Testis (tissue), 3 donors: ENCODE data around the gene RHOXF1. TPM values are rescaled to one million over a fixed set of nuclear protein-coding genes. Genes with fewer than 3 reads are reported as not detected.
"Not testable (repeated sequence)": the region's sequence is repeated elsewhere in the genome, so short reads cannot be mapped to it uniquely, and the experiment has no call there.

Source experiments
- DNase-seq: peaks from one replicate; pipeline ENCODE4 v3.0.0-alpha.2; 2019
- H3K27ac ChIP-seq, 2 donors: fragments of 200-600 bp; sonication (generic); one replicate each; pipeline ENCODE4 v1.5.1; 2019
- H3K27me3 ChIP-seq: fragments of 200-600 bp; sonication (generic); one replicate; pipeline ENCODE4 v1.5.1; 2019
- H3K36me3 ChIP-seq: fragments of 200-600 bp; sonication (generic); one replicate; pipeline ENCODE4 v1.5.1; 2017; ENCODE audit warnings: low read depth; ENCODE audit errors: missing control alignments
- H3K4me1 ChIP-seq: fragments of 200-600 bp; sonication (generic); one replicate; pipeline ENCODE4 v1.5.1; 2019
- H3K4me3 ChIP-seq, 2 donors: fragments of 200-600 bp; sonication (generic); one replicate each; pipeline ENCODE4 v1.5.1; 2017 to 2019
- H3K9me3 ChIP-seq: fragments of 200-600 bp; sonication (generic); one replicate; pipeline ENCODE4 v1.5.1; 2017
- CTCF ChIP-seq, 3 experiments: fragments of 450-650 bp in 2 of 3; fragments of 200-600 bp in 1 of 3; sonication (generic) in 1 of 3; IDR thresholded peaks; one replicate each; pipeline ENCODE4 v1.5.1; 2016 to 2019; ENCODE audit warnings: antibody characterized with exemption in 3 of 3, mild to moderate bottlenecking in 2 of 3, moderate library complexity in 1 of 3
- POLR2A ChIP-seq: fragments of 450-650 bp; IDR thresholded peaks from one replicate; pipeline ENCODE4 v1.6.1; 2017; ENCODE audit warnings: antibody characterized with exemption, mild to moderate bottlenecking, moderate library complexity
- WGBS, 2 donors: methylation state at CpG; one replicate each; pipeline ENCODE4 v1.1.5; 2018; 5-methylcytosine and 5-hydroxymethylcytosine counted together
- intact Hi-C: fragments of 100-400 bp; cut with DNase I; formaldehyde crosslinking; loops from one replicate; pipeline ENCODE4 v1.15.1; 2023; ENCODE audit warnings: low total_unique reads
- polyA plus RNA-seq: library from polyadenylated mRNA; stranded (reverse); fragments of 350-450 nt; fragmentation: Illumina TruSeq; extraction: RNeasy Lipid Tissue Mini Kit (QIAGEN cat#74804); gene quantifications from one replicate; pipeline ENCODE4 v1.2.3, GENCODE V29; 2014; ENCODE audit warnings: low read depth, low replicate concordance; ENCODE audit not compliant: insufficient read depth
- total RNA-seq, 2 donors: library from RNA; depleted of rRNA; stranded (reverse); fragments of >200 nt; gene quantifications; one replicate each; pipeline ENCODE4 v1.2.3, GENCODE V29; 2016

Gene RHOXF1
- total and polyA plus RNA-seq, 3 donors from 2014 or later: 24.1 to 48.7 (median 35.0) TPM

GRCh38 chrX:120136840-120137239 is 21.1 kb upstream of the RHOXF1 start:
- Histone ChIP-seq H3K4me3 (no peak overlapping the region), H3K36me3 (no peaks in the 10 kb centered on the region), H3K4me1 (no peaks in the 10 kb centered on the region), H3K27ac (no peak overlapping the region), H3K27me3 (no peaks in the 10 kb centered on the region), H3K9me3 (no peaks in the 10 kb centered on the region)
- no peak for DNase-seq
- WGBS, 2 donors: 54 to 77% methylated on average over 3 of the region's 3 CpGs
- intact Hi-C loops: no loop called here
- TF ChIP-seq CTCF (IDR thresholded peaks at IDR 0.05): no peak
- TF ChIP-seq POLR2A: no peak

- Histone ChIP-seq H3K4me3 (no peak overlapping the region), H3K36me3 (no peaks in the 10 kb centered on the region), H3K27ac (no peak overlapping the region), H3K9me3 (no peaks in the 10 kb centered on the region), H3K4me1 (no peaks in the 10 kb centered on the region), H3K27me3 (no peaks in the 10 kb centered on the region)
- no peak for DNase-seq
- intact Hi-C loops: no loop called here
- TF ChIP-seq POLR2A (no peak), CTCF (IDR thresholded peaks at IDR 0.05) (no peak)
- 81 to 98% methylated on average over 5 to 6 of the region's 6 CpGs for WGBS, 2 donors
Observed at GRCh38 chrX:120136128-120136527, 20.4 kb upstream of the RHOXF1 start.

GRCh38 chrX:120128306-120128846 is 12.7 kb upstream of the RHOXF1 start:
- H3K36me3 ChIP-seq, DNase-seq, H3K4me3 ChIP-seq, H3K4me1 ChIP-seq, H3K27ac ChIP-seq, H3K9me3 ChIP-seq, intact Hi-C loops, H3K27me3 ChIP-seq: not testable (repeated sequence)
- WGBS, 2 donors: 79 to 84% methylated on average over 5 of the region's 5 CpGs

GRCh38 chrX:120125444-120125843 is 9.7 kb upstream of the RHOXF1 start:
- no peak overlapping the region for H3K27ac ChIP-seq

GRCh38 chrX:120120223-120120622 is 4.5 kb upstream of the RHOXF1 start:
- 32 to 65% methylated on average over 3 to 12 of the region's 12 CpGs for WGBS, 2 donors
- Histone ChIP-seq H3K27ac (no peak overlapping the region), H3K4me1 (no peaks in the 10 kb centered on the region), H3K36me3 (no peaks in the 10 kb centered on the region), H3K27me3 (no peaks in the 10 kb centered on the region), H3K9me3 (no peaks in the 10 kb centered on the region), H3K4me3 (peak overlapping the region in 1 of 2 donors; percentile 20)
- TF ChIP-seq POLR2A: no peak
- no peak for TF ChIP-seq CTCF (IDR thresholded peaks at IDR 0.05)
- DNase-seq: no peak
- intact Hi-C loops: no loop called here

More at GRCh38 chrX:120125444-120125843, 9.7 kb upstream of the RHOXF1 start:
- no peaks in the 10 kb centered on the region for H3K4me1 ChIP-seq
- H3K9me3 ChIP-seq: no peaks in the 10 kb centered on the region
- intact Hi-C loops: no loop called here
- H3K27me3 ChIP-seq: no peaks in the 10 kb centered on the region
- whole genome bisulfite sequencing, 2 donors: 82 to 94% methylated on average over 3 of the region's 3 CpGs
- H3K4me3 ChIP-seq: no peak overlapping the region
- no peaks in the 10 kb centered on the region for H3K36me3 ChIP-seq
- no peak for DNase-seq
- no peak for TF ChIP-seq CTCF (IDR thresholded peaks at IDR 0.05)
- no peak for TF ChIP-seq POLR2A
